Lung (tissue), 12 donors: ENCODE data around the gene APOBEC3F. TPM values are rescaled to one million over a fixed set of nuclear protein-coding genes. Genes with fewer than 3 reads are reported as not detected.
"Not testable (repeated sequence)": the region's sequence is repeated elsewhere in the genome, so short reads cannot be mapped to it uniquely, and the experiment has no call there.

ENCODE experiments used
- ATAC-seq: fragments of 200-7000 bp; cut with Tn5 transposase; one replicate; pipeline ENCODE4 v1.9.1; 2020; ENCODE audit warnings: moderate number of reproducible peaks; ENCODE audit not compliant: insufficient read depth, low FRiP score
- DNase-seq, 3 donors: peaks; one replicate each; pipeline ENCODE4 v3.0.0-alpha.2; 2013 to 2017
- H3K27ac ChIP-seq, 2 donors: one replicate each; pipeline ENCODE4 v1.5.1; 2013; ENCODE audit warnings: mild to moderate bottlenecking in 2 of 2, moderate library complexity in 2 of 2, control low read depth in 1 of 2, inconsistent platforms in 1 of 2, low read depth in 1 of 2, low read length in 1 of 2
- H3K27me3 ChIP-seq, 3 donors: one replicate each; pipeline ENCODE4 v1.5.1; 2013; ENCODE audit warnings: low read length in 2 of 3; ENCODE audit not compliant: control insufficient read depth in 3 of 3, insufficient read depth in 3 of 3
- H3K36me3 ChIP-seq, 4 donors: one replicate each; pipeline ENCODE4 v1.5.1; 2013; ENCODE audit warnings: low read length in 4 of 4, mild to moderate bottlenecking in 1 of 4, moderate library complexity in 1 of 4; ENCODE audit not compliant: control insufficient read depth in 4 of 4, insufficient read depth in 4 of 4
- H3K4me1 ChIP-seq, 5 donors: one replicate each; pipeline ENCODE4 v1.5.1; 2013; ENCODE audit warnings: low read length in 5 of 5, mild to moderate bottlenecking in 2 of 5, moderate library complexity in 1 of 5; ENCODE audit not compliant: control insufficient read depth in 5 of 5, insufficient read depth in 5 of 5
- H3K4me3 ChIP-seq: one replicate; pipeline ENCODE4 v1.5.1; 2013; ENCODE audit warnings: mild to moderate bottlenecking, control low read depth, moderate library complexity
- H3K9ac ChIP-seq, 2 donors: one replicate each; pipeline ENCODE4 v1.5.1; 2013; ENCODE audit warnings: low read length in 2 of 2, control low read depth in 1 of 2; ENCODE audit not compliant: insufficient read depth in 1 of 2
- H3K9me3 ChIP-seq, 4 donors: one replicate each; pipeline ENCODE4 v1.5.1; 2013; ENCODE audit warnings: low read length in 3 of 4, mild to moderate bottlenecking in 1 of 4, moderate library complexity in 1 of 4; ENCODE audit not compliant: control insufficient read depth in 4 of 4, insufficient read depth in 3 of 4
- WGBS, 2 donors: extraction: QIAGEN DNeasy Blood & Tissue Kit; methylation state at CpG; one replicate each; pipeline ENCODE4 v1.1.7; 2013; 5-methylcytosine and 5-hydroxymethylcytosine counted together
- polyA plus RNA-seq, 2 donors: library from polyadenylated mRNA; stranded (reverse); fragments of 200-250 nt; gene quantifications; one replicate each; pipeline ENCODE4 v1.2.1, GENCODE V29; 2013
- total RNA-seq, 2 donors: library from RNA; depleted of rRNA in 1 of 2; stranded (reverse); fragments of >200 nt in 1 of 2; gene quantifications; one replicate each; pipeline ENCODE4 v1.2.1, GENCODE V29; 2014 to 2021
- TF ChIP-seq, protein P1 (sequence below): IDR thresholded peaks from 2 replicates; pipeline ENCODE4 v1.5.1; 2012; ENCODE audit warnings: mild to moderate bottlenecking; ENCODE audit errors: control extremely low read depth, extremely low read depth
- donor health status: control.
- donor health status: control.
- donor health status: Bipolar disorder and iron deficiency.
- donor health status: healthy.
- donor health status: DM: yes; HTN: yes; CAD: no.

Gene APOBEC3F
- total and polyA plus RNA-seq, 4 donors: 3.6 to 12.1 (median 6.0) TPM

DNA sequence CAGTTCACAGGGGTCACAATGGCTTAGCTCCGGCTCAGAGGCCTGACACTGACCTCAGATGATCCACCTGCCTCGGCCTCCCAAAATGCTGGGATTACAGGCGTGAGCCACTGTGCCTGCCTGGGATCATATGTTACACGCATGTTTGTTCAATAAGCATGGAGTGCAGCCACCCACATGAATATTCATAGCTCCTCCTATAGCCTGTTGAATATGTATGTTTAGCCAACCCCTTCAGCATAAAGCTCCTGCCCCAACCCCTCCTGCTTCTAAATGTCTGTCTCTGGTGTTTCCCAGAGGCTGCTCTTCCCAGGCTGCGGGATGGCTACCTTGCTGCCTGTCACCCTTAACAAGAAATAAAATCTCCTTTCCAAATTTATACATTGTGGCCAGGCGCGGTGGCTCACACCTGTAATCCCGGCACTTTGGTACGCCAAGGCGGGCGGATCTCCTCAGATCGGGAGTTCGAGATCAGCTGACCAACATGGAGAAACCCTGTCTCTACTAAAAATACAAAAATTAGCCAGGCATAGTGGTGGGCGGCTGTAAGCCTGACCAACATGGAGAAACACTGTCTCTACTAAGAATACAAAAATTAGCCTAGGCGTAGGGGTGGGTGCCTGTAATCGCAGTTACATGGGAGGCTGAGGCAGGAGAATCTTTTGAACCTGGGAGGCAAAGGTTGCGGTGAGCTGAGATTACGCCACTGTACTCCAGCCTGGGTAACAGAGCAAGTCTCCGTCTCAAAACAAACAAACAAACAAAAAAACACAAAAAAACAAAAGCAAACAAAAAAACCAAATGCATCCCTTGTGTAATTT lies 1.1 kb upstream of the APOBEC3F start:
- 94 to 95% methylated on average over 19 of the region's 19 CpGs for WGBS, 2 donors
- ATAC-seq (no peak), DNase-seq (no peak)
- H3K4me3 ChIP-seq: no peak overlapping the region
- peaks cover 0 to 10% (median 2%) of the 10 kb centered on the region in 5 donors for H3K4me1 ChIP-seq
- no peak overlapping the region for H3K27ac ChIP-seq
- no peaks in the 10 kb centered on the region for H3K27me3 ChIP-seq
- TF ChIP-seq, protein P1, sequence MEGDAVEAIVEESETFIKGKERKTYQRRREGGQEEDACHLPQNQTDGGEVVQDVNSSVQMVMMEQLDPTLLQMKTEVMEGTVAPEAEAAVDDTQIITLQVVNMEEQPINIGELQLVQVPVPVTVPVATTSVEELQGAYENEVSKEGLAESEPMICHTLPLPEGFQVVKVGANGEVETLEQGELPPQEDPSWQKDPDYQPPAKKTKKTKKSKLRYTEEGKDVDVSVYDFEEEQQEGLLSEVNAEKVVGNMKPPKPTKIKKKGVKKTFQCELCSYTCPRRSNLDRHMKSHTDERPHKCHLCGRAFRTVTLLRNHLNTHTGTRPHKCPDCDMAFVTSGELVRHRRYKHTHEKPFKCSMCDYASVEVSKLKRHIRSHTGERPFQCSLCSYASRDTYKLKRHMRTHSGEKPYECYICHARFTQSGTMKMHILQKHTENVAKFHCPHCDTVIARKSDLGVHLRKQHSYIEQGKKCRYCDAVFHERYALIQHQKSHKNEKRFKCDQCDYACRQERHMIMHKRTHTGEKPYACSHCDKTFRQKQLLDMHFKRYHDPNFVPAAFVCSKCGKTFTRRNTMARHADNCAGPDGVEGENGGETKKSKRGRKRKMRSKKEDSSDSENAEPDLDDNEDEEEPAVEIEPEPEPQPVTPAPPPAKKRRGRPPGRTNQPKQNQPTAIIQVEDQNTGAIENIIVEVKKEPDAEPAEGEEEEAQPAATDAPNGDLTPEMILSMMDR: no peak
- H3K36me3 ChIP-seq: peaks cover 0 to 6% (median 0%) of the 10 kb centered on the region in 4 donors
- H3K9ac ChIP-seq: no peak overlapping the region
- H3K9me3 ChIP-seq: no peaks in the 10 kb centered on the region

DNA sequence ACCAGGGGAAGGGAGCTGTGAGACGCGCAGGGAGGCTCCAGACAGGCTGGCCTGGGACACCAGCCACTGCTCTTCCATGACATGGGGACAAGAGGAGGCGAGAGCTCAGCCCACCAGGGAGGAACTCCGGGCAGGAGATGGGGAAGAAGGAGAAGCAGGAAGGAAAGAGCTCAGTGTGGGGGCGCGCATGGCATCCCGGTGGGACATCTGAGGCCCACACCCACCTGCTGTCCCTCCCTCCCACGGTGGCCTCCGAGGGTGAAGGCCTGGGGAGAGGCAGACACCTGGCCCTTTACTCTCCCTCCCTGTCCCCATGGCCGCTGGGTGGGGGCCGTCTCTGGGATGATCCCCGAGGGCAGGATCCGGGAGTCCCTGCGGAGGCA lies 518 bp upstream of the APOBEC3F start:
- 27 to 34% methylated on average over 6 to 11 of the region's 14 CpGs for WGBS, 2 donors
- H3K27ac ChIP-seq: peak overlapping the region in 1 of 2 donors; percentile 53
- H3K4me3 ChIP-seq, H3K9me3 ChIP-seq, H3K36me3 ChIP-seq, H3K4me1 ChIP-seq, DNase-seq, H3K9ac ChIP-seq, H3K27me3 ChIP-seq: not testable (repeated sequence)
- ATAC-seq: peak; percentile 13

DNA sequence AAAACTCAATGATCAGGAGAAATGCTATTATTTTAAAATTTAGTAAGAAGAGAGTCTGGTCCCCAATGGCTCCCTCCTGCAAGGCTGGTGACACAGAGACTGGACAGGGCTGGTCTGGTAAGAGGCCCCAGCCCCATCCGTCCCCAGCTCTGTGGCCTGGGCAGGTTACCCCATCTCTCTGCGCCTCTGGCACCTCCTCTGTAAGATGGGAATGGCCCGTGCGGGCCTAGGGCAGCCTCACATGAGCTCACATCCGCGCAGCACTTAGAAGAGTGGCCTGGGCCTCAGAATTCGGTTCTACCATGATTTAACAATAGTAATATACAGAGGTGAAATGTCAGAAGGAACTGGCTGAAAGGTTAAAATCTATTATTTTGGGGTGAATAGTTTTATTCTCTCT lies 1.2 kb downstream of the APOBEC3F start:
- H3K27ac ChIP-seq: no peak overlapping the region
- TF ChIP-seq, protein P1: no peak
- WGBS, 2 donors: 93 to 94% methylated on average over 7 of the region's 7 CpGs

DNA sequence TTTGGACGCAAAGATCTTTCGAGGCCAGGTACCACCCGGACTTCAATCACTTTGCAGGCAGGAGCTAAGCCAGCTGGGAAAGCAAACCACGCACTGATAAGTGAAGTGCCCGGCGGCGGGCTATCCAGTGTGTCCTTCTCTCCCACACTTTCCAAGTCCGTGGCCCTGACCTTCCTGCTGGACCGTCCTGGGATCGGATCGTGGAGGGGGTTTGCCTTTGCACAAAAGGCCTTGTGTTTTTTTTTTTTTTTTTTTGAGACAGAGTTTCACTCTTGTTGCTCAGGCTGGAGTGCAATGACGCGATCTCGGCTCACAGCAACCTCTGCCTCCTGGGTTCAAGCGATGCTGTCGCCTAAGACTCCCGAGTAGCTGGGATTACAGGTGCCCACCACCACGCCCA lies 2.4 kb downstream of the APOBEC3F start:
- H3K27ac ChIP-seq, H3K9ac ChIP-seq, H3K4me1 ChIP-seq, DNase-seq, H3K27me3 ChIP-seq, H3K4me3 ChIP-seq, H3K36me3 ChIP-seq, ATAC-seq, H3K9me3 ChIP-seq: not testable (repeated sequence)
- WGBS, 2 donors: 94 to 98% methylated on average over 11 to 18 of the region's 18 CpGs

More for the DNA sequence above, 1.2 kb downstream of the APOBEC3F start:
- Histone ChIP-seq H3K4me3 (no peak overlapping the region), H3K36me3 (peaks cover 0 to 6% (median 1%) of the 10 kb centered on the region in 4 donors), H3K9ac (no peak overlapping the region), H3K27me3 (no peaks in the 10 kb centered on the region), H3K9me3 (no peaks in the 10 kb centered on the region), H3K4me1 (peaks cover 0 to 10% (median 2%) of the 10 kb centered on the region in 5 donors)
- no peak for ATAC-seq
- no peak for DNase-seq

DNA sequence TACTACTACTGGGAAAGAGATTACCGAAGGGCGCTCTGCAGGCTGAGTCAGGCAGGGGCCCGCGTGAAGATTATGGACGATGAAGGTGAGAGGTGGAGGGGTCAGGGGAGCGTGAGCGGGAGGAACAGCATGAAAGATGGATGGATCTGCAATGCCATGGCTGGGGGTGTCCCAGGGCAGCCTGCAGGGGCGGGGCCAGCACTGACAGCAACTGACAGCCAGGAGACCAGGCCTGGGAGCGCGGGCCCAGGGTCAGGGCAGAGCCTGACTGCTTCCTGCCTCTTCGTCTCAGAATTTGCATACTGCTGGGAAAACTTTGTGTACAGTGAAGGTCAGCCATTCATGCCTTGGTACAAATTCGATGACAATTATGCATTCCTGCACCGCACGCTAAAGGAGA lies 4.5 kb downstream of the APOBEC3F start:
- not testable (repeated sequence) for H3K4me3 ChIP-seq, DNase-seq, H3K4me1 ChIP-seq, H3K9me3 ChIP-seq, H3K9ac ChIP-seq, H3K27me3 ChIP-seq, ATAC-seq, H3K36me3 ChIP-seq, H3K27ac ChIP-seq
- WGBS, 2 donors: 79 to 85% methylated on average over 14 of the region's 14 CpGs

DNA sequence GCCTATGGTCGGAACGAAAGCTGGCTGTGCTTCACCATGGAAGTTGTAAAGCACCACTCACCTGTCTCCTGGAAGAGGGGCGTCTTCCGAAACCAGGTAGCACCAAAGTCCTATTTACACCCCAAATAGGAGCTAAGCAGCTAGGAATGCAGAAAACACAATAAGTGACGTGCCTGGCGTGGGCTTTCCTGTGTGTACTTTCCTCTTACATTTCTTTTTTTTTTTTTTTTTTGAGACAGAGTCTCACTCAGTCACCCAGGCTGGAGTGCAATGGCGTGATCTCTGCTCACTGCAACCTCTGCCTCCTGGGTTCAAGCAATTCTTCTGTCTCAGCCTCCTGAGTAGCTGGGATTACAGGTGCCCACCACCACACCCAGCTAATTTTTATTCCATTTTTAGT lies 8.8 kb downstream of the APOBEC3F start:
- not testable (repeated sequence) for H3K27me3 ChIP-seq, H3K9ac ChIP-seq, H3K36me3 ChIP-seq, DNase-seq, H3K4me1 ChIP-seq, H3K9me3 ChIP-seq, H3K4me3 ChIP-seq, H3K27ac ChIP-seq, ATAC-seq
- WGBS, 2 donors: 74 to 83% methylated on average over 7 of the region's 7 CpGs
